GM21825 (cell line): ENCODE data around the gene MYEF2.

Experiments used
- ATAC-seq: cut with Tn5 transposase; IDR thresholded peaks from one replicate; pipeline ENCODE4 v1.9.1; 2021; ENCODE audit warnings: mild to moderate bottlenecking, moderate library complexity; ENCODE audit not compliant: unreplicated experiment

MYEF2 gene

DNA sequence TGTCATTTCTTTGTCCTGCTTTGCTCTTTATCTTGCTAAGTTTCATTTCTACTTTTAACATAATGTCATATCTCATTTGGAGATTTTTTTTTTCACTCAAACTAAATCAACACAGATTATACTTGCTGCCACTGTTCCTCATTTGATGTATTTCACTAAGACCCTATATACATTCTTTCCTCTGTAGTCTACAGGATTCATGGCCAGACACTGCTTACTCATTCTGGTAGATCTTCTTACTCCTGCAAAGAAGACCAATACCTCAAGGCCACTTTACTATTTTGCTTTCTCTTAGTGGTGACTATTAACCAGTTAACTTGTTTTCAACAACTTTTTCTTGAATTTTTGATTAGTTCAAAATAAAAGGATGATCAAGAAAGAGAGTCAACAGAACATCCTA, 30.7 kb downstream of the MYEF2 start:
- no peak for ATAC-seq

DNA sequence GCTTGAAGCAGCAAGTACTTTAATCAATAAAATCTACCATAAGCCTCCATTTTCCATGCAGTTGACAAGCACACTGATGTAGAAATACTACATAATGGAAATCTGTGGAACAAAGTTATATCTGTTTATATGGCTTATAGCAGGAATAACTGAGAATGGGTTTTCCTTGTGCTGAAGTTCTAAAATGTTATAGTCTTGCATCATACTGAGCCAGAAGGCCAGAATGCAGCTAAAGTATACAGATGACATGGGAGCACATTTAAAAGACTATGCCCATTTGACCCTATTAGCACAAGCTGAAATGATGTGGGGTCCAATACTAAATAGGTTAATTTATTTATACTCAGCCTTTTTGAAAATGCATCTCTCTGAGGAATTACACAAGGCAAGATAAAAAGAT, 32.2 kb downstream of the MYEF2 start:
- no peak for ATAC-seq

- ATAC-seq: no peak
These were observed 33.2 kb downstream of the MYEF2 start for GRCh38 chr15:48144889-48145288.

- no peak for ATAC-seq
These were observed 34.2 kb downstream of the MYEF2 start for GRCh38 chr15:48143856-48144255.

GRCh38 chr15:48132874-48133273, 45.2 kb downstream of the MYEF2 start:
- no peak for ATAC-seq

- no peak for ATAC-seq
These were observed 46.8 kb downstream of the MYEF2 start for GRCh38 chr15:48131324-48131723.

GRCh38 chr15:48126667-48127355, 51.3 kb downstream of the MYEF2 start:
- ATAC-seq: no peak

DNA sequence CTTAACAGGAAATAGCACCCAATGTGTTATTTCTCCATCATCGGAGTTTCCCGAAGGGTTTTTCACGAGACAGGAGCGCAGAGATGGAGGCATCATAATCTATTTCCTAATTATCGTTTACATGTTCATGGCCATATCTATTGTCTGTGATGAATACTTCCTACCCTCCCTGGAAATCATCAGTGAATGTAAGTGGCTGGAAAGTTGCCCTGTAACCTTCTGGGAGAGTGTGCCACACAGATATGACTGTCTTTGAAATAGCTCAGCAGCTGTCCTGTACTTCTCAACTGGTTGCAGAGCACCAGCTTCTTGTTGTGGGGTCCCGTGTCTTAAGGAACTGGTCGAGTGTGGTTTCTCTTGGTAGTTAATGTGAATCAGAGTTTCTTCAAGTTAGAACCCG, 56.2 kb downstream of the MYEF2 start:
- no peak for ATAC-seq

- ATAC-seq: no peak
These were observed 57.4 kb downstream of the MYEF2 start, which contains the start of gene SLC24A5 for GRCh38 chr15:48120745-48121144. Gene SLC24A5, plus strand, starts transcription at chr15:48120990. Its CDS starts 55 bp downstream, at chr15:48121045.

DNA sequence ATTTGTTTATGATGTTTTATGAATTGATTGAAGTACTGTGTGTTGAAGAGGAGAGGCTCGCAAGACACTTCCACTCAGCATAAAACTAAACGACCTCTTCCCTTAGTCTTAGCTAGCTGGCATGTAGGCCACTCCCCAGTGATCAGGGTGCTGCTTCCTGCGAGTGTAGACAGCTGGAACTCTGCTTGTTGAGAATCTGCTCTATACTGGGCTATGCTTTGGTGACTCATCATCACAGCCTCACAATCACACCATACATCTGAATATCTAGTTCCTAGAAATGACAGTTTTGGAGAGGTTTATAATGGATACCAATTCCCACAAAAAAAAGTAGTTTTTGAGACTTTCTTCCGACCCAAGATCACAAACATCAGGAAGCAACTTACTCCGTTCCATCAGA, 58.8 kb downstream of the MYEF2 start:
- ATAC-seq: no peak

DNA sequence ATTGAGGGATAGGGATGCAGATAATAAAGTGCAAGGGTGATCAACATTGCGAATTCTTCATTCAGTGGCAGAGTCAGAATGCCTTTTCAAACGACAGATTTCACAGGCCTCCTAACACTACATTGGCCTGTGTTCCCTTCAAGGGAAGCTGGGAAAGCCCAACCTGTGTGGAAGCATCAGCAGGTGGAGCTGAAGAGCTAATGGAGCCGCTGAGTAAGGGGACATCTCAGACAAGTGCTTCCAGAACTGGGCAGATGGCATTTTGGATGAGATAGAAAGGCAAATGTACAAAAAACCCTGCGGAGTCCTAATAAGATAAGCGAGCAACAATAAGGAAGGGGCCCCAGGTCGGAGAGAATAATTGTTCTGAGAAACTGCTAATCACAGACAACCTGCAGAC, 65.9 kb downstream of the MYEF2 start:
- ATAC-seq: no peak

DNA sequence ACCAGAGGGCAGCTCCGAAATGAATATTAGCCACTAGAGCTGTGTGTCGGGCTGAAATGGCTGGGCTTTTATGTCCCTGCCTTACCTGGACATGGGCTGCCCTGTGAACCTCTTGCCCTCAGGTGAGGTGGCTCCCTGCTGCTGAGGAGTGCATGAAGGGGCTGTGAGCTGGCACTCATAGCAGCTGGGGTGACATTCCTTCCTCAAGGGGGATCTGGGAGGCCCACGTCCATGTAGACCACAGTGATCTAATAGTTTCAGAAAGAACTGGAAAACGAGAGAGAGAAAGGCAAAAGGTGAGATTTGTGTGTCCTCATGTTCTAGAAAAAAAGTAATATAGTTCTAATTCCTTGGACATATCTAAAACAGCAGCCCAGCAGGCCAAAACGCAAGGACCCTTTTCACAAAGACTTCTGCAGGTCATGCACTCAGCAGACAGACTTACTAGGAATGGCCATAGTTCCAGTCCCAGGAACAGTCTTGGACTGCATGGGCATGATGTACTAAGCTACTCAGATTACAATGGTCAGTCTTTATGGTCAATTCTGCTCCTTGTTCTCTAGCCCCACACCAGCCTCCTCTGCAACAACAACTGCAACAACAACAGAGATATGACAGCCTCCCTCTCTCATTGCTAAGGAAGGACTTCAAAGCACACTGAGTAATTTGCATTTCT, 68.1 kb downstream of the MYEF2 start:
- ATAC-seq: no peak

DNA sequence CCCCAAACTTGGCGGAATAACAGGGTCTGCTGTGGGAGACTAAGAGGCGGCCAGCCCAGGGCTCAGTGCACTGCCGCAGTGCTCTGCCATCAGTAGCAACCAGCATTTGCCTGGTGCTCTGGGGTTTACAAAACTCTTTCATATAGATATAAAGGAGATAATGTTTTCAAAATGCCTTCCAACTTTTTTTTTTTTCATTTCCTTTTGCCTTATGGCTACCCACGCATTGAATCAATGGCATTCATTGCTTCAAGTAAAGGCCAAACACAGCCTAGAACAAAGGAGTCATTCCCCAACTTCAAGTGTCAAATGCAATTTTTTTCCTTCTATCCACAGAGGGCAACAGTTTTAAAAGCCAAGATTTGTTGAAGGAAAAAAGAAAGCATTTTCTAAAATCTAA, 68.9 kb downstream of the MYEF2 start:
- no peak for ATAC-seq

DNA sequence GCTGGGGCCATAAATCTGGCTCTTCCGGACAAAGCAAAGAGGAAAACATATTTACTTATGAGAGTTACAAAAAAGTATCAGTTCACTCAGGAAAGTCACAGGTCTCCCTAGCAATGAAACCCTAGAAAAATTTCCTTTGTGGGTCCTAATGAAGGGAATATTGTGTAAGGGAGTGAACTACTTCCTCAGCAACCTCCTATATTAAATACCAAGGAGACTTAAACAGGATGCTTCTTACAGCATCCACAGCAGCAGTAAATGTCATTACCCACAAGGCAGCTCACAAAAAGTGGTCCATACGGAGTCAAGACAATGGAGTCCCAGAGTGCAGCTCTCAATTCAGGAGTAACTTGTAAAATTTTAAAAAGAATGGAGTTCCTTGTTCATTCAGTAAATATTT, 72.2 kb downstream of the MYEF2 start:
- ATAC-seq: no peak

GRCh38 chr15:48103647-48104046, 74.4 kb downstream of the MYEF2 start:
- no peak for ATAC-seq

DNA sequence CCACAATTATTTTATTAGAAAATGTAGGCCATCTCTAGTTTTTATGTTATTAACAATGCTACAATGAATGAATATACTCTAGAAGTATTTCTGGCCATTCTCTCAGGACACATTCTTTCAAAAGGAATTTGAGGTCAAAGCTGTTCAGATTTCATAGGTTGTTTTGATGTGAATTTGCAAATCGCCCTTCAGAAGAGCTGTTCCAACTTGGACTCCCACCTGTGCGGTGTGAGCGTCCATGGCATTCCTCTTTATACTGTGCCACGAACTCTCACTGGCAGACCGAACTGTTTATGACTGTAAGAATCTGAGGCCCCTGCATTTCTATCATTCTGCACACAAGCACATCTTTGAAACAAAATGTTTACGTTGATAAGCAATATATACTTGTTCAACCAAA, 75.9 kb downstream of the MYEF2 start:
- ATAC-seq: no peak

- ATAC-seq: no peak
These were observed 76.6 kb downstream of the MYEF2 start for GRCh38 chr15:48101376-48101961.

- ATAC-seq: no peak
These were observed 80.8 kb downstream of the MYEF2 start for GRCh38 chr15:48097264-48097663.

DNA sequence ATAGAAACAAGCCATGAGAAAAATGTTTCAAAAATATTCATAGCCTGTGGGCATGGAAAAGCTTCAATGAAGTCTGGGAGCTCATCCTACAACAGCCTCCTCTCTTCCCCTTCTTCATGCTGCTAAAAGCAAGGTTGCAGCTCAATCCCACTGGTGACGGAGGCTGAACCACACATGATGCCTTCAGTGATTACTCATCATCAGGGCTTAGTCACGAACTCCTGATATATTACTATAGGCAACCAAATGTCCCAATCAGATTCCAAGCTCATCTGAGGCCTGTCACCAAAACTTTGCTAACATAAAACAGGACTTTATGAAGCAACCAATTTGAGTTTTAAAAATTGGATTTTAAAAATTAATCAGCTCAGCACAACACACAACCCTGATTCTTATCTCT, 81.3 kb downstream of the MYEF2 start:
- ATAC-seq: no peak

DNA sequence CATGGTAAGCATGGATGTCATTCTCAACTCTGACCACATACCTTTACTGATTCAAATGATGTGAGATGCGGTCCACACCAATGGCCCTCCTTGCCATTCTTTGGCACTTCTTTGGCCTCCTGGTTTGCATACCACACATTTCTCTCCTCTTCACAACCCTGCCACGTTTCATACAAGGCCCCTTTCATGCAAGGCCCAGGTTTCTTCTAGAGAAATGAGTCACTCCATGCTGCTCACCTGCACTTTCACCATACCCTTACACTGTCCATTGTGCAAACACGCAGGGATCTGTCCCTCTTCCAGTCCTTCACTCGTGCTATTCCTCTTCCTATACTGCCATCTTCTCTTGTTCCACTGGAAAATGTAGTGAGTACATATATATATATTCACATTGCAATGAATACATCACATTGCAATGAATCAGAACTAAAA, 81.7 kb downstream of the MYEF2 start:
- ATAC-seq: no peak

DNA sequence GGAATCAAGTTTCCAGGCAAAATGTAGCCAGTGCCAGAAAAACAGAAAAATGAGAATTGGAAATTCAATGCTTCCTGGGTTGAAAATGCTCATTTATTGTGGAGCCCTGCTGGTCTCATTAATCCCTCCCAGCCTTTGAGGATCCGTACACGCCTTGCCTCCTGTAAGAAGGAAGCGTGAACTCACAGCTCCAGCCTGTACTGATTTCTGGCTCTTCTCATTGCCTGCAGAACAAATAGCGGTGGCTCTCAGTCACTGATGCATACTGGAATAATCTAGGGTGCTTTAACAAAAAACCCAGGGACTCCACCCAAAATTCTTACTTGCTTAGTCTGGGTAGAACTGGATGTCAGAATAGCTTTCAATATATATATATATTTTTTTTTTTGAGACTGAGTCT, 86.6 kb downstream of the MYEF2 start:
- ATAC-seq: no peak

- no peak for ATAC-seq
These were observed 87.4 kb downstream of the MYEF2 start for GRCh38 chr15:48090666-48091065.
